NCI-H1105 treated with DMSO at 0.1 percent for 48 hours (cell line): ENCODE data around the gene LTN1.
"Not testable (repeated sequence)": the region's sequence is repeated elsewhere in the genome, so short reads cannot be mapped to it uniquely, and the experiment has no call there.

Source experiments
- DNase-seq: peaks from one replicate; lab custom pipeline; 2025; lab: John Stamatoyannopoulos, UW

The LTN1 gene

GRCh38 chr21:28988146-28988545, 4.5 kb downstream of the LTN1 start:
- not testable (repeated sequence) for DNase-seq

- no peak for DNase-seq
These were observed 6.0 kb downstream of the LTN1 start for GRCh38 chr21:28986677-28987076.

- DNase-seq: no peak
These were observed 10.0 kb downstream of the LTN1 start for GRCh38 chr21:28982637-28983036.

- no peak for DNase-seq
These were observed 13.6 kb downstream of the LTN1 start for GRCh38 chr21:28979092-28979491.

GRCh38 chr21:28975397-28975796, 17.3 kb downstream of the LTN1 start:
- no peak for DNase-seq

- DNase-seq: no peak
These were observed 18.0 kb downstream of the LTN1 start for GRCh38 chr21:28974531-28975227.

- DNase-seq: no peak
These were observed 20.3 kb downstream of the LTN1 start for GRCh38 chr21:28972398-28972797.

GRCh38 chr21:28971171-28971570, 21.5 kb downstream of the LTN1 start:
- DNase-seq: no peak

- no peak for DNase-seq
These were observed 28.8 kb downstream of the LTN1 start for GRCh38 chr21:28963831-28964230.

GRCh38 chr21:28962465-28962864, 30.2 kb downstream of the LTN1 start:
- DNase-seq: no peak

- DNase-seq: no peak
These were observed 30.8 kb downstream of the LTN1 start for GRCh38 chr21:28961927-28962326.

GRCh38 chr21:28960245-28960644, 32.4 kb downstream of the LTN1 start:
- DNase-seq: no peak

GRCh38 chr21:28959367-28960099, 33.1 kb downstream of the LTN1 start:
- DNase-seq: no peak

- DNase-seq: no peak
These were observed 39.4 kb downstream of the LTN1 start for GRCh38 chr21:28953247-28953646.

GRCh38 chr21:28952686-28953085, 40.0 kb downstream of the LTN1 start:
- DNase-seq: no peak

GRCh38 chr21:28949318-28949717, 43.4 kb downstream of the LTN1 start:
- DNase-seq: no peak

- DNase-seq: no peak
These were observed 48.4 kb downstream of the LTN1 start for GRCh38 chr21:28944296-28944695.

- no peak for DNase-seq
These were observed 49.0 kb downstream of the LTN1 start for GRCh38 chr21:28943631-28944030.

GRCh38 chr21:28938726-28939125, 54.0 kb downstream of the LTN1 start:
- DNase-seq: no peak

GRCh38 chr21:28937737-28938136, 54.9 kb downstream of the LTN1 start:
- DNase-seq: no peak

GRCh38 chr21:28936721-28937120, 56.0 kb downstream of the LTN1 start:
- DNase-seq: no peak

GRCh38 chr21:28936036-28936435, 56.6 kb downstream of the LTN1 start:
- DNase-seq: no peak

GRCh38 chr21:28932717-28933116, 60.0 kb downstream of the LTN1 start:
- DNase-seq: peak; percentile 2
